DMS 273 treated with DMSO at 0.1 percent for 48 hours (cell line): Measurements from ENCODE around the gene SRCAP.

Experiments used
- DNase-seq: peaks from one replicate; lab custom pipeline; 2025; lab: John Stamatoyannopoulos, UW

SRCAP gene

DNA sequence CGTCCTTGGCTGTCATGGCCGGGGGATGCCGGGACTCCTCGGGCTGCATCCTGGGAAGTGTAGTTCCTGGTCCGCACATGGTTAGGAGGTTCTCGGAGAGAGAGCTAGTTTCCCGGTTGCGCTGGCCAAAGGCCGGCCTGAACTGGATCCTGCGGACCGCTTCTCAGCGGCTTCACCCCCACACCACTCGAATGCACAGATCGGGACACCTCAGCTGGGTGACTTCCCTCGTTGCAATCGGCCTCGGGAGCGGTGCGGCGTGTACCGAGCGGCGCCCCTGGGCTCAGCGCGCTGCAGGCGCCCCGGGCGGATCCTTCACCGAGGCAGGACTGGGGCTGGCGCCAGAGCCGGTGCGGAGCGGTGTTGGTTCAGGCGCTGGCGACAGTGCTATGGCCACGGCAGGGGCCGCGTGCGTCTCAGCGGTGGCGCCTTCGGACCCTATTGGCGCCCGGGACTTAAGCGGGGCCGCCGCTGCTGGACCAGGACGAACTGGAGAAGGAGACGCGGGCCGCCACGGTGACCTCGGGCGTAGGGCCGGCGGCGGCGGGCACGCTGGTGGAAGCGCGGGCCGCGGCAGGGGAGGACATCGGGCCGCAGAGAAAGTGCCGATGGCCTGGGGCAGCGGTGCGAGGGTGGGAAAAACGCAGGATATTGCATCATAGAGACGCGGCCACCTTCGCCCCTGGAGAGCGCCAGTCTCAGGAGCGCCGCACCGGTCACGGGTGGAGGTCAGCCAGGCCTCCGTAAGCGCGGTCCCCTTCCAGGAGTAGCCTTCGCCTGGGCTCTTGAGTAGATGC lies 76.6 kb downstream of the SRCAP start:
- peak; percentile 60 for DNase-seq

DNA sequence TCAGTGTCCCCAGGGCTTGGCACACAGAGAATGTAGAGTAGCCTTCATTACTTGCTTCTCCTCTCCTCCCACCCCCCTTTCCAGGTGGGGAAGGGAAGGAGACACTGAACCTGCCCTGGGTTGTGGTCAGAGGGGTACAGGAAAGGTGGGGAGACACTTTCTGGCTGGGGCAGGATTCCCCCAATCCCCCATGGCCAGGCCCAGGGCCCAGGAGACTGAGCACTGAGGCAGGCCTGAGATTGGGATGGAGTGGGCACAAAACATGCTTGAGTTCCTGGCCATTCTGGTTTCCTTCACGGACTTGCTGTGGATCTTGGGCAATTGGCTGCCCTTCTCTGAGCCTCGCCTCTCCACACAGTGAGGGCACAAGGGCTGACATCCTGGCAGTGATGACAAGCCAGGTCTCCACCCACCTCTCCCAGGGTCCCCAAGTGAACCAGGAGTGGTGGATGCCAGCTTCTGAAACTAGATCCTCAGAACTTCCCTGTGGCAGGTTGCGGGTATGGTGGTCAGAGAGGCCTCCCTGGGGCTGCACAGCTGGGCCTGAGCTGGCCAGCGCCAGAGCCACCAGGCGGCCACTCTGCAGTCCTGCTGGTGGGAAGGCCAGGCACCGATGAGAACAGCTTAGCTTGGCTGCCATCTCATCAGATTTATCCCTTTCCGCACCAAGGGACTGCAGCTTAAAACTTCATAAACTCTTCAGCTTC lies 78.8 kb downstream of the SRCAP start:
- DNase-seq = no peak

DNA sequence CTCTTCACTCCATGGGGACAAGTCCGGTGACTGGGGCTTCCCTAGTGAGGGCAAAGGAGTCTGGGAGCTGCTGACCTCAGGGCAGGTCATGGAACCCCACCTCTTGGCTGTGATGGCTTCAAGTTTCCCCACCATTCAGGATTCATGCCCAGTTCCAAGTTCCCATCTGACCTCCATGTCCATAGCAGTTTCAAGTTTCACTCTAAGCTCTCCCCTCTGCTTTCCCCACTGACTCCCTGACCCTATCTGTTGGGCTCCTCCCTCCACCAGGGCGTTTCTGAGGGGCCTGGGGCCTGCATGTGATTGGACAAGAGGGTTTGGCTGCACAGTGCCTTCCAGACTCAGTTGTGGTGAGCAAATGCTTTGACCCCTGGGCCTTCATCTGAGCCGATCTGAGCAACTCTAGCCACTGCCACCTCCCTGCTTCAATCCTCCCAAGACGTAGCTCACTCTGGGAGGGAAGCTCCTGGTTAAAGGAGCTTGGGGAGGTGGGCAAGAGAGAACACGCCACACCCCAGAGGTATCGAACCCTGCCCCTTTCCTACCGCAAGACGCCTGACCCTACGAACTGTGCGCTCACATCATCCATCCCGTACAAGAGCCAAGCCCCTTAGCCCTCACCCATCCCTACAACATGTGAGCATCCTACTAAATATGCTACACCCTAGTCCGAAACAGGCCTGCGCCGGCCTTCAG lies 79.7 kb downstream of the SRCAP start:
- DNase-seq = no peak

DNA sequence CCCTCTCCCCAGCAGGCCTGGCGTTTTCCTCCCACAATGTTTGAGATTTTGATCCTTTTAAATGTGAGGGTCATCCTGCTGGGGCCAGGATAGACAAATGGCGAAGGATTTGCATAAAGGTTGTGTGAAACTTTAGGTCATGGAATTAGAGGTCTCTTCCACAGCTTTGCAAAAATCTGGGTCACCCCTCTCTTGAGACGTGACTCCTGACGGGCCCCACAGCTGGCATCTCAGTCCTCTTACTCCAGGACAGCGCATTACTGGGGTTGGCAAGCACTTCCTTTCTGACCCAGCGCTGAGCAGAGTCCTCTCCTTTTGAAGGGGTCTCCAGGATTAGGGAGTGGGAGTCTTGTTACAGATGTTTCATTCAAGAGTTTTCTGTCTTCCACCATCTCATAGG lies 80.6 kb downstream of the SRCAP start:
- no peak for DNase-seq

DNA sequence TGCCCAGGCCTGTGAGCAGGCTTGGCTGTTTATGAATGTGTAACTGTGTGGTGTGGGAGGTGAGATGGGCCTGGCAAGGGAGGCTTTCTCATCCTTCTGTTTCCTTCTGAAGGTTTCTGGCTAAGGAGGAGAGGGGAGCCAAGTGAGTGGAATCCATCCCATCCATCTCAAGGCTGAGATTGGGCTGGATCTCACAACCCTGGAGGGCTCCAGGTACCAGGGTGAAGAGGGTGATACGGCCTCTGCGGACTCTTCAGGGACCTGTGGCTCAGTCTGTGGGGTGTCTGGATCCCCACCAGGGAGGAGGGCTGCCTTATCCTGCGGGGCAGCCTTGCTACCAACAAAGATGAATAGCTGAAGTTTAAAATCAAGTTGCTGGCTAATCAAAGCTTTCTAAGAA lies 81.0 kb downstream of the SRCAP start:
- DNase-seq = no peak

DNA sequence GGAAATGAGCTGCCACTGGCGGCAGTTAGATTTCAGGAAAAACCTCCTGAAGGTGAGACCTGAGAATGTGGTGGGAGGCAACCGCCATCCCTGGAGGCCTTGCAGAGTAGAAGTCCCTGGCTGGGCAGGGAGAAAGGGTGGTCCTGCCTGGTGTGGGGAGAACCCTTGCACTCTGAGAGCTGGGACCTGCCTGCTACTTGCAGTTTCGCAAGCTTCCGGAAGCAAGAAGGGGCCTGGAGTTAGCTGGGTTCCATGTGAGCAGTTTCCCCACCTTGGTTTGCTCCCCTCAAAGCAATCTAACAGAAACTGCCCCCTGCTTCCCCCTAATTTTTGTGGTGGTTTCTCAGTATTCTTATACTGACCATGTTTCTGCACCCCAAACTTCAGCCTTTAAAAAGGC lies 81.6 kb downstream of the SRCAP start:
- no peak for DNase-seq

DNA sequence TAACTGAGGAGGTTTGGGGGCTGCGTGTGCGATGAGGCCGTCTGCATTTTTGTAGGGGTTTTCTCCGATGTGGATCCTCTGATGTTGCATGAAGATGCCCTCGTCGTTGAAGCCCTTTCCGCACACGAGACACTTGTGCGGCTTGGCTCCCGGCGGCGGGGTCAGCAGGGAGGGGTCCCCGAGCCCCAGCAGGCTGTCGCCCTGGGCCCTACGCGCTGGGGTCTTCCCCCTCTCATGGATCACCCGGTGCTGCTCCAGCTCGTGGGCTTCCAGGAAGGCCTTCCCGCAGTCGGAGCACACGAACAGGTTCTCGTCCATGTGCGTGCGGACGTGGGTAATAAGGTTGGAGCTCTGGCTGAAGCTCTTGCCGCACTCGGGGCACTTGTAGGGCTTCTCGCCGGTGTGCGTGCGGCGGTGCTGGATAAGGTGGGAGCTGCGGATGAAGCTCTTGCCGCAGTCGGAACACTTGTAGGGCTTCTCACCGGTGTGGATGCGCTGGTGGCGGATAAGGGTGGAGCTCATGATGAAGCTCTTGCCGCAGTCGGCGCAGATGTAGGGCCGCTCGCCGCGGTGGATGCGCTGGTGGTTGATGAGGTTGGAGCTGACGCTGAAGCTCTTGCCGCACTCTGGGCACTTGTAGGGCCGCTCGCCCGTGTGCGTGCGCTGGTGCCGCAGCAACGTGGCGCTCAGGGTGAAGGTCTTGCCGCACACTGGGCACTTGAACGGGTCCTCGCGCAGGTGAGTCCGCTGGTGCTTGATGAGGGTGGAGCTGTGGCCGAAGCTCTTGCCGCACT lies 83.7 kb downstream of the SRCAP start:
- no peak for DNase-seq

DNA sequence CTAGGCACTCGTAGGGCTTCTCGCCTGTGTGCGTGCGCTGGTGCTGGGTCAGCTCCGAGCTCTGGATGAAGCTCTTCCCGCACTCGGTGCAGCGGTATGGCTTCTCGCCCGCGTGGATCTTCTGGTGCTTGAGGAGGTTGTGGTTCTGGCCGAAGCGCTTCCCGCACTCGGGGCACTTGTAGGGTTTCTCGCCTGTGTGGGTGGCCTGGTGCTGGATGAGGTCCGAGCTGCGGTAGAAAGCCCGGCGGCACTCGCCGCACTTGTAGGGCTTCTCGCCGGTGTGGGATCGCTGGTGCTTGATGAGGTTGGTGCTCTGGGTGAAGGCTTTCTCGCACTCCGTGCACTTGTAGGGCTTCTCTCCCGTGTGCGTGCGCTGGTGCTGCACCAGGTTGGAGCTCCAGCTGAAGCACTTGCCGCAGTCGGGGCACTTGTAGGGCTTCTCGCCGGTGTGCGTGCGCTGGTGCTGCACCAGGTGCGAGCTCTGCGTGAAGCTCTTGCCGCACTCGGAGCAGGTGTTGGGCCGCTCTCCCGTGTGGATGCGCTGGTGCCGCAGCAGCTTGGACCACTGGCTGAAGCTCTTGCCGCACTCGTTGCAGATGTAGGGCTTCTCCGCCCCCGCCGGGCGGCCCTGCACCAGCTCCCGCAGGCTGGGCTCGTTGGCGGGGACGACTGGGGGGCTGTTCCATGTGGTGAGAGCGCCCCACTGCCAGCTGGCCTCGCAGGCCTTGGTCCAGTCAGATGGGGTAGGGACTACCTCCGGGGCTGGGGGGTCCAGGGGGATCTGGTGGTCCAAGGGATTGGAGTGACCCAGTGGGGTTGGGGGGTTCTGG lies 84.5 kb downstream of the SRCAP start:
- no peak for DNase-seq

DNA sequence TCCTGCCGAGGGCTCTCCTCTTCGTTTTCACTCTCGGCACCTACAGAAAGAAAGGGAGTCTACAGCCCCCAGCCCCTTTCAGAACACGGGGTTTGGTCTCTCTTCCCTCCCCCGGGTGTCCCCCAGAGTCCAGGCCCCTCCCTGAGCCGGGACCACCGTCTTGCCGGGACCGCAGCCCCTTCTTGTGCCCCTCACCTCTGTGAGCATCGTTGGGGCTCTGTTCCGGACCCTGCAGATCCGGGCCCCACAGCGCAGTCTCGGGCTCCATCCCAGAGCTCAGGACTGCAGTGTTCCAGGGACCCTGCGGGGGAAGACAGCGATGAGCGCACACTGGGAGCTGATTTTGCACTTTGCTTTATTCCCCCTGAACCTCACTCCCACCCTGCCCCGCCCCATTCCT lies 85.2 kb downstream of the SRCAP start:
- DNase-seq = no peak

DNA sequence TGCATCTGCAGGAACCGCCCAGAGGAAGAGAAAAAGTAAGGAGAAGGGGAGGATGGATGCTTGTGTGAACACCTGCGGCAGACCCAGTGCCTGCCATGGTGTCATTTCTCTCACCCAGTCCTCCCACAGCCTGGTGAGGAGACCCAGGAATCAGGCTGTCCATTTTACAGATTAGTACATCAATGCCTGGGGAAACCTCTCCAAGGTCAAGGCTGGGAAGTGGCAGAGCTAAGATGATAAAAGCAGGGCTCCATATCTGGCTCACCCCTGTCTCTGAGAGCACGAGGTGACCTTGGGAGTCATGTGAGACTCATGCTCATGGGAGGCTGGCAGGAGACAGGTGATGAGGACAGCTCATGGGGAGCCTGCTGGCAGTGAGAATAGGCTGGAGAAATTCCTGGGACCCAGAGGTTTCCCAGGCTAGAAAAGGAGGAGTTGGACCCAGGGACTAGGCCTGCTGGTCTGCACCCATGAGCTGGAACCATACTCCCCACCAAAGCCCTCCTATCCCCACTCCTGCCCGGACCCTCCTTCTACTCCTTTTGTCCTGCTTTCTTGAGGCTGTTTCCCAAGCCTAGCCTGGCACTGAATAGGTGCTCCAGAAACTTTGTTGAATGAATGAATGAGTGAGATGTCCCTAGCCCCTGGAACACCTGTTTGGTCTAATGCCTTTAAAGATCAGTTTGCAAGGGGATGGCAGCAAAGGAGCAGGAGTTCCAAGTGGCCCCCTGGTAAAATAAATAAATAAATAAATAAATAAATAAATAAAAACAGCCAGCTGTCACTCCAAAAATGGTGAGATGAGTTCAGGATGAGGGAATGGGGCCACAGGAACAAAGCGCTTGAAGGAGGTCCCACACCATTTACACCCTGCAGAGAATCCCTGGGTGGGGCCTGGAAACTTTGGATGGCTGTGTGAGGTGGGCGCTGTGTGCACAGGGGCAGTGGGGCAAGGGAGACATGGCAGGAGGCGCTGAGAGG lies 86.4 kb downstream of the SRCAP start:
- no peak for DNase-seq

DNA sequence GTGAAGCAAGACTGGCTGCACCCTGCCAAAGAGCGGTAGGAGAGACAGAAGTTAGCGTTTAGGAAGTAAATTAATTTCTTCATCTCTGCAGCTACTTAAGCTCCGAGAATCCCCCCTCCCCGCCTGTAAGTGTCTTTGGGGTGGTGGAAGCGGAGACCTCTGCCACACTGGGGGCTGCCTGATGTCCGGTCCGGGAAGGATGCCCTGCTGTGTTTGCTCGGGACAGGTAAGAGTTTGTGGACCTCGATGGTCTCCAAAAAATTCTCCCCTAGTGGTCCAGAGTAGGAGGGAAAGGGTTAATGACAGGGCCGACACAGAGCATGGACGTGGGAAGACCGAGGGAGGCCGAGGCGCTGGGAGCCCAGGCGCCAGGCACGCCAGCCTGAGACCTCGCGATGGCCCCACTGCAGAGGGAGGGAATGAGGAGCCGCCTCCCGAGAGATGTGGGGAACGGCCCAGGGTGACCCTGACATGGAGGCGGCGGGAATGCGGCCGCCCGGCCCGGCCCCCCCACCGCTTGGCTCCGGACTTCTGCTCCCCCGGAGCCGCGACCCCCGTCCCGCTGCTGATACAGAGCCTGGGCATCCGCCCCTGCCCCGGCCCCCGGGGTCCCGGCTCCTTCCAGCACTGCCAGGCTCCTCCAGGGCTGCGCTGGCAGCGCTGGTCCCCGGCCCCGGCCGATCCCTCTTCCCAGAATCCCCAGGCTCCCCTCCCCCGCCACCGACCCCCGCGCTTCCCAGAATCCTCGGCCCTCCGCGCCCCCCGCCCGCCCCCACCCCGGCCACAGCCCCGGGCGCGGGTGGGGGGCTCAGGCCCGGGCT lies 87.4 kb downstream of the SRCAP start:
- no peak for DNase-seq

DNA sequence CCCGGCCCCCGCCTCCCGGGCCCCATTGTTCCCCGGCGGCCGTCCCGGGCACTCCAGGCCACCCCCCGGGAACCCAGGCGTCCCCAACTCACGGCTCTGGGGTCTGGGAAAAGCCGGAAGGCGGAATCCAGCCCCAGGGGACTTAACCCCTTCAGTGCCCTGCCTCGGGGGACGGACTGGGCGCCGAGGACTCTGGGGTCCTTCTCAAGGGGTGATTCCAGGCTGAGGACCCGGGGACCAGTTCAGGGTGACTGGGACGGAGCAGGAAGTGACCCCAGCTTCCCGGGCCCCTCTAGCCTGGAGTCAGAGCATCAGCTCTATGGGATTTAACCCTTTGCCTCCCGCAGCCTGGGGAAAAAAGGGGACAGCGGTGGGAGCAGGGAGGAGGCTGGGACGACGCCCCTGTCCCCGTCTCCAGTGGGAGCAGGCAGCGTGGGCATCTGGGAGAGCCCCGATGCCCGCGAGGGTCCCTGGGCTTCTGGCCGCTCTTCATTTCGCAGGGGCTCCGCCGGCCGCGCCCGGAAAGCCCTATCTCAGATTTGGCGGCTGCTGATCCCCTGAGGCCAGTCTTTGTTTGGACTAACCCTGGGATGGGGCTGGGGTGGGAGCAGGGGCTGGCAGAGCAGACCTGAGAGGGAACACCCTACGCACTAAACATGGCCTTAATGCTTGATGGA lies 88.1 kb downstream of the SRCAP start, which contains the start of gene ZNF629:
TSS of gene ZNF629 (minus strand) at position 270 of the 677 bp plus-strand sequence. CDS start 2,723 bp downstream, outside the sequence.
- no peak for DNase-seq

DNA sequence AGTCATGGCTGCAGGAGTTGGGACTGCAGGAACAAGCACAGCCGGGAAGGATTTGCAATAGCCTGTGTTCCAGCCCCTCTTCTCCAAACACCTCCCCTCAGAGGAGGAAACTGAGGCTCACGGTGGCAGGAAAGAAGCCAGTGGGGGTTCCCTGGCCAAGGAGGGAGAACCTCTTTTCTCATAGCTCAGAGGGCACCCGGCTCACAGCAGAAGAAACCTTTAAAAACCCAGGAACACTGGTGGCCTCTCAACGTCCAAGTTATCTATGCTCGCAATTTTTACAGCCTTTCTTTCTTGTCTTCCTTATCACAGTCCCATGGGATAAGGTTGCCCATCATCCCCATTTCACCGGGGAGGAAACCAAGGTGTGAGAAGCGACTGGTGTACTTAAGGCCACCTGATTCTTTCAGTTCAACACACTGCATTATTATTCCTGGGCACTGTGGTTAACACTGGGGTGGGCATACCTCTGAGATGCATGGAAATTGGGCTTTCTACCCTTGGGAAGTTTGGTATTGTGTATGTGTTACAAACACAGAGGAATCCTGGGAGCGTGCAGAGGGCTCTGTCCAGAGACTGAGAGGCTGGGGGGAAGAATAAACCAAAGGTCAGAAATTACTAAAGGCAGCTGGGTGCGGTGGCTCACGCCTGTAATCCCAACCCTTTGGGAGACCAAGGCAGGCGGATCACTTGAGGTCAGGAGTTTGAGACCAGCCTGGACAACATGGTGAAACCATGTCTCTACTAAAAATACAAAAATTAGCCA lies 88.8 kb downstream of the SRCAP start:
- no peak for DNase-seq
